Fibroblast of skin of scalp (primary cell): Measurements from ENCODE around the gene ATAD3B.
"Not testable (repeated sequence)": the region's sequence is repeated elsewhere in the genome, so short reads cannot be mapped to it uniquely, and the experiment has no call there.

Source experiments
- DNase-seq: peaks from one replicate; pipeline ENCODE4 v3.0.0-alpha.2; 2013

ATAD3B gene

DNA sequence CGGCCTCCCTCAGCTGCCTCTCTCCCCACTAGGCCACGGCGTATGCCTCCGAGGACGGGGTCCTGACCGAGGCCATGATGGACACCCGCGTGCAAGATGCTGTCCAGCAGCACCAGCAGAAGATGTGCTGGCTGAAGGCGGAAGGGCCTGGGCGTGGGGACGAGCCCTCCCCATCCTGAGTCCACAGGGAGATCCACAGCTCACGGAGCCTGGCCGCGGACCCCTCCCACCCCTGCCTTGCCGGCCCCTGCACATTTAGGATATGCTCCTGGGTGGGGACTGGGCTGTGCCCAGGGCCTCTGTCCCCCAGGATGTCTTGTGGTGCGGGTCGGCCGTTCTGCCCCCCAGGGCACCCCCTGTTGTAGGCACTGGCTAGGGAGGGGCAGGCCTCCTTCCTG, 62.3 kb downstream of the ATAD3B start:
- not testable (repeated sequence) for DNase-seq

- DNase-seq = no peak
Measured at GRCh38 chr1:1534401-1535154, 63.0 kb downstream of the ATAD3B start.

DNA sequence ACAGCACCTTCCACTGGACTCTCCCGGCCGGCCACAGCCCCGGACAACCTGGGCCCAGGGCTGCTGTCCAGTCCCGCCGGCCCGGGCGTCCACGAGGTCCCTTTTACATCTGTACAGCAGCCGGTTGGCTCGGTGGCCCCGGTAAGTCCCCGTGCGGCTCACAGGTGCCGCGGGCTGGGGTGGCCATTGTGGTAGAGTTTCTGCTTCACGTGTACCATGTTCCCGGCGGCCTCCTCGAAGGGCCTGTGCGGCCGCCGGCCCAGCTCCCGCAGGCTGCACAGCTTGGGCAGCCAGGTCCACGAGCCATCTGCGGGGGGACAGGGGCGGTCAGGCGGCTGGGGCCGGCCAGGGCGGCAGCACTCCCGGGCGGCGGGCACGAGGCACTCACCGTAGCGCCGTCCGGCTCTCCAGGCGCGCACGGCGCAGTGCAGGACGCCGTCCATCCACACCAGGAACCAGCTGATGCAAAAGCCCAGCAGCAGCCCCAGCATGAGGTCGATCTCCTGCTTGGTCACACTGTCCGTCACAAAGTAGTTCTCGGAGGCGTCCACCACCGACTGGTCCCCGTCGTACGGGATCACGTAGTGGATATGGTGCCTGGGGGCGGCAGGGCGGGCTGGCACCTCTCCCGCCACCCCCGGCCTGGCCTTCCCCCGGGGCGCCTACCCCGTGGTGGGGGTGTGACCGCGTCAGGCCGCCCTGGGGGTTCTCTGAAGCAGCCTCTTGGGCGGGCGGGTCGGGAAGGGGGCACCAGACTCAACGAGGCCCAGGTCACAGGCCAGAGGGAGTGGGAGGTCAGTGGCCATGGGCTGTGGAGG, 63.8 kb downstream of the ATAD3B start:
- DNase-seq = no peak

- DNase-seq = no peak
Measured at GRCh38 chr1:1536019-1536937, 64.7 kb downstream of the ATAD3B start.

GRCh38 chr1:1536938-1537546, 65.5 kb downstream of the ATAD3B start:
- DNase-seq = no peak

GRCh38 chr1:1537626-1538250, 66.2 kb downstream of the ATAD3B start:
- DNase-seq = no peak

DNA sequence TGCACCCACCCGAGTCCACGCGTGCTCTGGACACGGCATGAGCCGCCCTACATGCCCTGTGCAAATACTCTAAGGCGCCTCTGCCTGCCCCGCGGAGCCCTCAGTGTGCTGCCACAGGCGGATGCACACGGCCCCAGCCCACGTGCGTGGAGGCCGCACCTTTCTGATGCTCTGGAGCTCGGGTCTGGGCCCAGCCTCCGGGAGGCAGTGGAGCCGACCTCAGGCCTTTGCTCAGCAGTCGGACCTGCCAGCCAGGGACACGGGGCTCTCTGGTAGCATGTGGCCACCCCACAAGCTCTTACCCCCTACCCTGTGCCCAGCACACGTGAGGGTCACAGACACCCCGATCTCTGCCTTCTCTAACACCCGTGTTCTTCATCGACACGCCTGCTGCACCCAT, 66.8 kb downstream of the ATAD3B start:
- DNase-seq = no peak

DNA sequence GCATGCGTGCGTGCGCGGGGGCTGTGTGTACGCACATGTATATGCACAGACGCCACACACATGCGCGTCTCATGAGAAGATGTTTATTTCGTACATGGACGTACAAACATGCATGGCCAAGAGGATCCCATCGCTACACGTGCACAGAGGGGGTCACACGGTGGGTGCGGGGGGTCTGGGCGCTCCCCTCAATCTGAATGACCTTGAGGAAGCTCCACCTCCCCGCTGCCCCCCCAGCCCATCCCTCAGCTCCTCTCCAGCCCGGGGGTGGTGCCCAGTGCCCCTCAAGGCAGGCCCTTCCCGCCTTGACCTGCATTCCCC, 67.4 kb downstream of the ATAD3B start:
- no peak for DNase-seq

GRCh38 chr1:1539310-1540089, 67.9 kb downstream of the ATAD3B start:
- DNase-seq = peak; percentile 28

DNA sequence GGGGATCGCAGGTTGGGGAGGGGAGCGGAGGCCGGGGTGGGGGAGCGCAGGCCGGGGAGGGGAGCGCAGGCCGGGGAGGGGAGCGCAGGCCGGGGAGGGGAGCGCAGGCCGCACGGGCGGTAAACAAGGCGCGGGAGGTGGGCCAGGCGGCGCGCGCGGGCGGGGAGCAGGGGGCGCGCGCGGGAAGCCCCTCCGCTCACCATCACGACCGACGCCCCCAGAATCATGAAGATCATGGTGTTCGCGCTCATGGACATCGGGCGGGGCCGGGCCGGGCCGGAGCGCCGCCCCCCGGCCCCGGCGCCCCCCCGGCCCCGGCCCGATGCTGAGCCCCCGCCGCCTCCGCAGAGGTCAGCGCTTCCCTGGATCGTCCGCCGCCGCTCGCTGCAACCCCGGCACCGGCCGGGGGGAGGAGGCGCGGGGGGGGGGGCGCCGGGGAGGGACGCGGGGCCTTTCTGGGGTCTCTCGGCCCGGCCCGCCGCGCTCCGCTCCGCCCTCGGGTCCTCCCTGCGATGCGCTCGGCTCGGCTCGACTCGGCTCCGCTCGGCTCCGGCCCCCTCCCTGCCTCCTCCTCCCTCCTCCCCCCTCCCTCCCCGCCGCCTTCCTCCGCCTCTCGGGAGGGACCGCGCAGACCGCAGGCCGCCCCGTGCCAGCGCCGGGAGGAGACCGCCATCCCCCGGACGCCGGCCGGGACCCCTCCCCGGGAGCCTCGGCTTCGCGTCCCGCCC, 68.7 kb downstream of the ATAD3B start, which contains the start of gene TMEM240:
Gene TMEM240, minus strand, starts transcription at position 535 of the 728 bp plus-strand sequence. Its CDS starts 278 bp downstream, at position 257.
- peak; percentile 84 for DNase-seq

- no peak for DNase-seq
Measured at GRCh38 chr1:1540818-1541628, 69.5 kb downstream of the ATAD3B start.

- DNase-seq = no peak
Measured at GRCh38 chr1:1541956-1542765, 70.6 kb downstream of the ATAD3B start.

DNA sequence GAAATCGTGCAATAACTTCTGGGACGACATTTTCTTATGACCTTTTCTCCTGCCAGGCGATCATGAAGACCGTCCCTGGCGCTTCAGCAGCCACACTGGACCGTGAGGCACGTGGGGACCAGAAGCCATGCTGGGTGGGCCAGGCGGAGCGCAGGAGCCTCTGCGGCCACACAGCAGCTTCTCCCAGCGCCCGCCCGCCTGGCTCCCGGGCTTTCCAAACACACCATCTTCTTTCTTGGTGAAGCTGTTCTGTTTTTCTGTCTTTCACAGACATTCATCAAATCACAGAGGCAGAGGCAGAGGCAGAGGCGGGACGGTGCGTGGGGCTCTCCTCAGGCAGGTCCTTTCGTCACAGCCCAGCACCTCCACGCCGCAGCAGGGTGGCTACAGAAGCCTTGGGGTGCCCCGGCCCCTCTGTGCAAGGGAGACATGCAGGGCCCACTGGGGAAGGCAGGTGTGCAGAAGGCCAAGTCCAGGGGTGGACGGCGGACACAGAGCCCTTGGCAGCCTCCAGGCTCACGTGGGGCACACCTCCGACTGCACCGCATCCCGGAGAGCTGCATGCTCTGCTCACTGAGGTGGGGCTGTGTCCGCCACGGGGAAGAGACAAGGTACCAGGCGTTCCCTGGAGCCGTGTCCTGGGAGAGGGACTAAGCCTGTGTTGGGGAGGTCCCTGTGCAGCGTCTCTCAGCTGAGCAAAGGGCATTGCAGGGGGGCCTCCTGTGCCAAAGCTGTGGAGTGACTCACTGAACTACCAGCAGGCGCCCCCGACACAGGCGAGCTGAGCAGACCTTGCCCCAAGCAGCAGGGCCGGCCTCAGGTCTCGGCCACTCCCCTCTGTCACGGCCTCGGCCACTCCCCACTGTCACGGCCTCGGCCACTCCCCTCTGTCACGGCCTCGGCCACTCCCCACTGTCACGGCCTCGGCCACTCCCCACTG, 71.5 kb downstream of the ATAD3B start:
- no peak for DNase-seq

DNA sequence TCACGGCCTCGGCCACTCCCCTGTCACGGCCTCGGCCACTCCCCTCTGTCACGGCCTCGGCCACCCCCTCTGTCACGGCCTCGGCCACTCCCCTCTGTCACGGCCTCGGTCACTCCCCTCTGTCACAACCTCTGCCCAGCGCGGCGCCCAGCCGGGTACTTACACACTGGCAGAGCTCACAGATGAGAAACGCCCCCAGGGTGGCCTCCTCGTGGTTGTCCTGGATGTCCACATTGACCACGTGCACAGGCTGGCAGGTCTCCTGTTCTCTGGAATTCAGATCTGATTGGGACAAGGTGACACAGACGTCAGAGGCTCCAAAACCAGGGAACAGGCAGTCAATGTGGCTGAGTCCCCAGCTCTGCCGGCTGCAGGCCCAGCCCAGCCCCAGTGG, 72.1 kb downstream of the ATAD3B start:
- DNase-seq = no peak

- DNase-seq = no peak
Measured at GRCh38 chr1:1544544-1544943, 73.0 kb downstream of the ATAD3B start.
